Liver (tissue), 9 donors: ENCODE data around the gene SIGLEC6. TPM values are rescaled to one million over a fixed set of nuclear protein-coding genes. Genes with fewer than 3 reads are reported as not detected.

Experiments
- DNase-seq: peaks from one replicate; pipeline ENCODE4 v3.0.0-alpha.2; 2017; ENCODE audit warnings: low spot score
- H3K27ac ChIP-seq, 2 donors: one replicate each; pipeline ENCODE4 v1.7.0; 2013; ENCODE audit warnings: inconsistent platforms in 2 of 2, low read length in 2 of 2, control low read depth in 1 of 2, low read depth in 1 of 2, mild to moderate bottlenecking in 1 of 2
- H3K27me3 ChIP-seq, 4 donors: one replicate each; pipeline versions ENCODE4 v1.6.1 to v1.7.0; 2013; ENCODE audit warnings: low read length in 3 of 4, inconsistent platforms in 1 of 4, mild to moderate bottlenecking in 1 of 4, moderate library complexity in 1 of 4; ENCODE audit not compliant: control insufficient read depth in 4 of 4, insufficient read depth in 4 of 4
- H3K36me3 ChIP-seq, 4 donors: one replicate each; pipeline versions ENCODE4 v1.6.1 to v1.7.0; 2013; ENCODE audit warnings: low read length in 3 of 4, mild to moderate bottlenecking in 3 of 4, low read depth in 1 of 4, moderate library complexity in 1 of 4; ENCODE audit not compliant: control insufficient read depth in 4 of 4, insufficient read depth in 3 of 4
- H3K4me1 ChIP-seq, 4 donors: one replicate each; pipeline versions ENCODE4 v1.6.1 to v1.7.0; 2013; ENCODE audit warnings: low read length in 3 of 4, mild to moderate bottlenecking in 3 of 4, moderate library complexity in 1 of 4; ENCODE audit not compliant: control insufficient read depth in 4 of 4, insufficient read depth in 4 of 4
- H3K4me3 ChIP-seq, 3 donors: one replicate each; pipeline versions ENCODE4 v1.6.1 to v1.7.0; 2013; ENCODE audit warnings: low read length in 3 of 3, control low read depth in 1 of 3, low read depth in 1 of 3, mild to moderate bottlenecking in 1 of 3
- H3K9ac ChIP-seq, 2 donors: one replicate each; pipeline ENCODE4 v1.7.0; 2013; ENCODE audit warnings: low read length in 2 of 2, mild to moderate bottlenecking in 2 of 2, moderate library complexity in 2 of 2, control low read depth in 1 of 2, low read depth in 1 of 2
- H3K9me3 ChIP-seq, 4 donors: one replicate each; pipeline versions ENCODE4 v1.6.1 to v1.7.0; 2013; ENCODE audit warnings: low read length in 3 of 4; ENCODE audit not compliant: control insufficient read depth in 4 of 4
- EGR1 ChIP-seq, 2 donors: IDR thresholded peaks; 2 replicates each; pipeline ENCODE4 v1.6.1; 2016 to 2018; ENCODE audit warnings: antibody characterized with exemption in 2 of 2, low read depth in 2 of 2
- FOXA1 ChIP-seq: IDR thresholded peaks from 2 replicates; pipeline ENCODE4 v1.6.1; 2016; ENCODE audit warnings: antibody characterized with exemption
- FOXA2 ChIP-seq: IDR thresholded peaks from 2 replicates; pipeline ENCODE4 v1.6.1; 2016; ENCODE audit warnings: antibody characterized with exemption
- GABPA ChIP-seq, 2 donors: IDR thresholded peaks in 1 of 2; conservative IDR thresholded peaks in 1 of 2; 2 replicates each; pipeline ENCODE4 v1.6.1; 2016; ENCODE audit warnings: antibody characterized with exemption in 2 of 2, mild to moderate bottlenecking in 1 of 2, moderate library complexity in 1 of 2
- HNF4G ChIP-seq: IDR thresholded peaks from 2 replicates; pipeline ENCODE4 v1.6.1; 2016; ENCODE audit warnings: antibody characterized with exemption
- JUND ChIP-seq, 2 donors: IDR thresholded peaks; 2 replicates each; pipeline ENCODE4 v1.6.1; 2016; ENCODE audit warnings: antibody characterized with exemption in 2 of 2
- MAX ChIP-seq: IDR thresholded peaks from 2 replicates; pipeline ENCODE4 v1.6.1; 2016; ENCODE audit warnings: antibody characterized with exemption
- NR2F2 ChIP-seq: IDR thresholded peaks from 2 replicates; pipeline ENCODE4 v1.6.1; 2016; ENCODE audit warnings: antibody characterized with exemption
- RAD21 ChIP-seq, 2 donors: IDR thresholded peaks; 2 replicates each; pipeline ENCODE4 v1.6.1; 2016; ENCODE audit warnings: antibody characterized with exemption in 2 of 2, mild to moderate bottlenecking in 2 of 2
- TAF1 ChIP-seq: conservative IDR thresholded peaks from 2 replicates; pipeline ENCODE4 v1.6.1; 2016; ENCODE audit warnings: antibody characterized with exemption, mild to moderate bottlenecking
- YY1 ChIP-seq: IDR thresholded peaks from 2 replicates; pipeline ENCODE4 v1.6.1; 2016; ENCODE audit warnings: antibody characterized with exemption, mild to moderate bottlenecking
- ZBTB33 ChIP-seq: IDR thresholded peaks from 2 replicates; pipeline ENCODE4 v1.6.1; 2016; ENCODE audit warnings: antibody characterized with exemption
- WGBS: extraction: QIAGEN DNeasy Blood & Tissue Kit; methylation state at CpG from one replicate; pipeline ENCODE4 v1.1.7; 2013; 5-methylcytosine and 5-hydroxymethylcytosine counted together
- polyA plus RNA-seq, 2 donors: library from polyadenylated mRNA; stranded (reverse) in 1 of 2; unstranded in 1 of 2; fragments of 200-250 nt in 1 of 2; fragments of >200 nt in 1 of 2; fragmentation: Nextera tagmentation in 1 of 2; extraction: Ambion mirVana in 1 of 2; gene quantifications; one replicate each; pipeline versions ENCODE4 v1.2.1 to v1.2.3, GENCODE V29; 2013 to 2015
- total RNA-seq, 2 donors: library from RNA; depleted of rRNA; stranded (reverse); fragments of >200 nt; gene quantifications; one replicate each; pipeline ENCODE4 v1.2.3, GENCODE V29; 2014
- TF ChIP-seq, protein P1 (sequence below): fragments of 150-350 bp; IDR thresholded peaks from 2 replicates; pipeline ENCODE4 v1.5.1; 2017; ENCODE audit warnings: improper control_type of control experiment, low read depth, low read length; ENCODE audit not compliant: missing input control
- TF ChIP-seq, protein P2 (sequence below): IDR thresholded peaks from 2 replicates; pipeline ENCODE4 v1.6.1; 2016; ENCODE audit warnings: antibody characterized with exemption
- donor health status: healthy.
- donor health status: healthy.
- donor health status: healthy.
- donor health status: healthy.
- donor health status: healthy.

SIGLEC6 gene
- total and polyA plus RNA-seq, 4 donors: 0.08 to 0.47 (median 0.08) TPM; not detected in 1

DNA sequence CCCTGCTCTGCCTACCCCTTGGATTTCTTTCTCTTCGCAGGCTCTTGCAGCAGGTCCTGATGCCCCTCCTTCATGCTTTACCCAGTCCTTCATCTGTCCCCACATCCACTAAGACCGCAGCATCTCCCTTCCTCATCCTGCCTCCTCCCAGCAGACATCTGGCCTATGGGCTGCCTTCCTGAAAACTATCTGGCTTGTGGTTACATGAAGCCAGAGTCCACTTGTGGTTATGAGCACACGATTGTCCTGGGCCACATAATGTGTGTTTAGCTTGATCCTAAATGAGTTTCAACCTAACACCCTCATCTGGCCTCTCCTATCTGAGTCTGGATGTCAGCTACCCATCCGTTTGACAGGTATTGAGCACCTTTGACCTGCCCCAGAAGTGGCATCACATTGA lies 34.1 kb upstream of the SIGLEC6 start:
- 41% methylated on average over 4 of the region's 4 CpGs for WGBS
- TF ChIP-seq FOXA2 (no peak), TAF1 (no peak), FOXA1 (no peak), YY1 (no peak), EGR1 (IDR thresholded peaks at IDR 0.05; ENCODE audit: low read depth in 2 of 2) (no peak), JUND (IDR thresholded peaks at IDR 0.05) (no peak), MAX (no peak), NR2F2 (no peak)
- TF ChIP-seq, protein P1, sequence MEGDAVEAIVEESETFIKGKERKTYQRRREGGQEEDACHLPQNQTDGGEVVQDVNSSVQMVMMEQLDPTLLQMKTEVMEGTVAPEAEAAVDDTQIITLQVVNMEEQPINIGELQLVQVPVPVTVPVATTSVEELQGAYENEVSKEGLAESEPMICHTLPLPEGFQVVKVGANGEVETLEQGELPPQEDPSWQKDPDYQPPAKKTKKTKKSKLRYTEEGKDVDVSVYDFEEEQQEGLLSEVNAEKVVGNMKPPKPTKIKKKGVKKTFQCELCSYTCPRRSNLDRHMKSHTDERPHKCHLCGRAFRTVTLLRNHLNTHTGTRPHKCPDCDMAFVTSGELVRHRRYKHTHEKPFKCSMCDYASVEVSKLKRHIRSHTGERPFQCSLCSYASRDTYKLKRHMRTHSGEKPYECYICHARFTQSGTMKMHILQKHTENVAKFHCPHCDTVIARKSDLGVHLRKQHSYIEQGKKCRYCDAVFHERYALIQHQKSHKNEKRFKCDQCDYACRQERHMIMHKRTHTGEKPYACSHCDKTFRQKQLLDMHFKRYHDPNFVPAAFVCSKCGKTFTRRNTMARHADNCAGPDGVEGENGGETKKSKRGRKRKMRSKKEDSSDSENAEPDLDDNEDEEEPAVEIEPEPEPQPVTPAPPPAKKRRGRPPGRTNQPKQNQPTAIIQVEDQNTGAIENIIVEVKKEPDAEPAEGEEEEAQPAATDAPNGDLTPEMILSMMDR: no peak
- TF ChIP-seq, protein P2, sequence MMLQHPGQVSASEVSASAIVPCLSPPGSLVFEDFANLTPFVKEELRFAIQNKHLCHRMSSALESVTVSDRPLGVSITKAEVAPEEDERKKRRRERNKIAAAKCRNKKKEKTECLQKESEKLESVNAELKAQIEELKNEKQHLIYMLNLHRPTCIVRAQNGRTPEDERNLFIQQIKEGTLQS: no peak

GRCh38 chr19:51564791-51565190 lies 33.3 kb upstream of the SIGLEC6 start:
- Histone ChIP-seq H3K4me1 (no peaks in the 10 kb centered on the region), H3K9me3 (peaks cover 0 to 2% (median 0%) of the 10 kb centered on the region in 4 donors), H3K4me3 (no peak overlapping the region), H3K27ac (no peak overlapping the region), H3K9ac (no peak overlapping the region), H3K36me3 (no peaks in the 10 kb centered on the region), H3K27me3 (peaks cover 0 to 11% (median 3%) of the 10 kb centered on the region in 4 donors)
- no peak for TF ChIP-seq FOXA1
- no peak for TF ChIP-seq JUND (IDR thresholded peaks at IDR 0.05)
- TF ChIP-seq MAX: no peak
- no peak for DNase-seq
- 40% methylated on average over 6 of the region's 6 CpGs for WGBS

More for the DNA sequence above, 34.1 kb upstream of the SIGLEC6 start:
- Histone ChIP-seq H3K27me3 (peaks cover 0 to 11% (median 3%) of the 10 kb centered on the region in 4 donors), H3K4me1 (no peaks in the 10 kb centered on the region), H3K27ac (no peak overlapping the region), H3K36me3 (no peaks in the 10 kb centered on the region), H3K4me3 (no peak overlapping the region), H3K9ac (no peak overlapping the region), H3K9me3 (peaks cover 0 to 2% (median 0%) of the 10 kb centered on the region in 4 donors)
- no peak for DNase-seq

DNA sequence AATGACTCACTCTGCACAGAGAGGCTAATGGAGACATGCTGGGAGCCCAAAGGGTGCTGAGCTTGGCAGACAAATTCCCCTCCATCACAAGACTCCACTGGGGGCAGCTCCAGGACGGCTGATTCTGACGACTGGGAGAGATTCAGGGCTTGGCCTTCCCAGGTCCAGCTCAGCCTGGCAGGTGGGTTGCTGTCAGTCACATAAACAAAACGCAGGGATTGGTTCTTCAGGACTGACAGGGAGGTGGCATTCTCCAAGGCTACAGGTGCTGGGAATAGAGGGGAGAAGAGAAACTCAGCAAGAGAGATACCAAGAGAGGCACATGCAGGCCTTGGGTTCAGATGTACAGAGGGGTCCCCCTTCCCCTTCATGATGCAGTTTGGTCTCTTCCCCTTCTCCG lies 28.9 kb upstream of the SIGLEC6 start:
- Histone ChIP-seq H3K9me3 (peaks cover 0 to 9% (median 1%) of the 10 kb centered on the region in 4 donors), H3K27ac (no peak overlapping the region), H3K27me3 (peaks cover 0 to 5% (median 3%) of the 10 kb centered on the region in 4 donors), H3K36me3 (no peaks in the 10 kb centered on the region), H3K4me1 (no peaks in the 10 kb centered on the region), H3K9ac (no peak overlapping the region), H3K4me3 (no peak overlapping the region)
- 17% methylated on average over 4 of the region's 4 CpGs for WGBS
- no peak for DNase-seq
- TF ChIP-seq RAD21 (IDR thresholded peaks at IDR 0.05) (no peak), HNF4G (no peak), ZBTB33 (no peak), GABPA (IDR thresholded peaks at IDR 0.05 in 1 of 2, conservative IDR thresholded peaks at IDR 0.05 in 1 of 2) (no peak)
- TF ChIP-seq, protein P1: no peak
